SK-N-SH treated with all-trans-retinoic acid at 6 μM for 48 hours (cell line): ENCODE results near the gene SRPK3.

Experiments
- ATAC-seq: fragments of 200-7000 bp; cut with Tn5 transposase; 3 replicates; pipeline ENCODE4 v1.9.1; 2020; ENCODE audit warnings: mild to moderate bottlenecking, moderate library complexity
- ARNTL ChIP-seq: fragments of 450-650 bp; formaldehyde crosslinking; IDR thresholded peaks from 2 replicates; pipeline ENCODE4 v1.5.0; 2020; ENCODE audit warnings: low read depth, mild to moderate bottlenecking, moderate library complexity, borderline replicate concordance
- BACH2 ChIP-seq: fragments of 250-450 bp; sonication (Bioruptor Pico); IDR thresholded peaks from 2 replicates; pipeline ENCODE4 v1.9.0; 2021; ENCODE audit warnings: mild to moderate bottlenecking, borderline replicate concordance
- CREB5 ChIP-seq: fragments of 250-450 bp; sonication (Bioruptor Pico); IDR thresholded peaks from 2 replicates; pipeline ENCODE4 v1.5.1; 2020; ENCODE audit warnings: low read depth, mild to moderate bottlenecking, moderate library complexity
- ESRRG ChIP-seq: fragments of 250-450 bp; sonication (Bioruptor Pico); IDR thresholded peaks from 2 replicates; pipeline ENCODE4 v1.6.1; 2021; ENCODE audit warnings: mild to moderate bottlenecking
- GLIS3 ChIP-seq: fragments of 250-450 bp; sonication (Bioruptor Pico); IDR thresholded peaks from 2 replicates; pipeline ENCODE4 v1.5.0; 2020; ENCODE audit warnings: mild to moderate bottlenecking, moderate library complexity
- ISL1 ChIP-seq: fragments of 250-450 bp; sonication (Bioruptor Pico); IDR thresholded peaks from 2 replicates; pipeline ENCODE4 v2.1.2; 2022; ENCODE audit warnings: mild to moderate bottlenecking, moderate library complexity
- OSR1 ChIP-seq: fragments of 250-450 bp; sonication (Bioruptor Pico); IDR thresholded peaks from 2 replicates; pipeline ENCODE4 v1.8.0; 2022; ENCODE audit warnings: moderate library complexity, mild to moderate bottlenecking, inconsistent platforms
- PATZ1 ChIP-seq: fragments of 250-450 bp; sonication (Bioruptor Pico); IDR thresholded peaks from 2 replicates; pipeline ENCODE4 v1.8.0; 2020; ENCODE audit warnings: mild to moderate bottlenecking, moderate library complexity, borderline replicate concordance
- RARB ChIP-seq: fragments of 250-450 bp; sonication (Bioruptor Pico); IDR thresholded peaks from 2 replicates; pipeline ENCODE4 v1.8.0; 2021; ENCODE audit warnings: mild to moderate bottlenecking, moderate library complexity
- TCF4 ChIP-seq: fragments of 250-450 bp; sonication (Bioruptor Pico); IDR thresholded peaks from 2 replicates; pipeline ENCODE4 v1.8.0; 2021; ENCODE audit warnings: mild to moderate bottlenecking, moderate library complexity, borderline replicate concordance
- TOX ChIP-seq: fragments of 250-450 bp; sonication (Bioruptor Pico); IDR thresholded peaks from 2 replicates; pipeline ENCODE4 v1.8.0; 2021; ENCODE audit warnings: mild to moderate bottlenecking, moderate library complexity, borderline replicate concordance
- ZC3H10 ChIP-seq: fragments of 250-450 bp; sonication (Bioruptor Pico); IDR thresholded peaks from 2 replicates; pipeline ENCODE4 v1.5.1; 2021; ENCODE audit warnings: mild to moderate bottlenecking, moderate library complexity
- ZFP3 ChIP-seq: fragments of 250-450 bp; sonication (Bioruptor Pico); IDR thresholded peaks from 2 replicates; pipeline ENCODE4 v1.5.0; 2020; ENCODE audit warnings: mild to moderate bottlenecking, moderate library complexity
- ZFP30 ChIP-seq: fragments of 450-650 bp; formaldehyde crosslinking; IDR thresholded peaks from 2 replicates; pipeline ENCODE4 v1.5.0; 2022; ENCODE audit warnings: mild to moderate bottlenecking, moderate library complexity
- ZNF565 ChIP-seq: fragments of 450-650 bp; formaldehyde crosslinking; conservative IDR thresholded peaks from 2 replicates; pipeline ENCODE4 v1.5.0; 2020; ENCODE audit warnings: low read depth, mild to moderate bottlenecking, moderate library complexity
- ZNF70 ChIP-seq: fragments of 450-650 bp; formaldehyde crosslinking; IDR thresholded peaks from 2 replicates; pipeline ENCODE4 v1.5.0; 2020; ENCODE audit warnings: mild to moderate bottlenecking, moderate library complexity
- ZNF8 ChIP-seq: fragments of 450-650 bp; formaldehyde crosslinking; IDR thresholded peaks from 2 replicates; pipeline ENCODE4 v1.5.0; 2020; ENCODE audit warnings: mild to moderate bottlenecking, moderate library complexity
- TF ChIP-seq, protein P1 (sequence below): fragments of 250-450 bp; sonication (Bioruptor Pico); IDR thresholded peaks from 2 replicates; pipeline ENCODE4 v1.8.0; 2021; ENCODE audit warnings: low read depth, mild to moderate bottlenecking, moderate library complexity, borderline replicate concordance
- TF ChIP-seq, protein P2 (sequence below): fragments of 250-450 bp; sonication (Bioruptor Pico); IDR thresholded peaks from 2 replicates; pipeline ENCODE4 v1.5.0; 2020; ENCODE audit warnings: mild to moderate bottlenecking, moderate library complexity
- TF ChIP-seq, protein P3 (sequence below): fragments of 250-450 bp; sonication (Bioruptor Pico); IDR thresholded peaks from 2 replicates; pipeline ENCODE4 v1.5.1; 2021; ENCODE audit warnings: mild to moderate bottlenecking, moderate library complexity

Gene SRPK3

GRCh38 chrX:153773218-153773611, 7.6 kb upstream of the SRPK3 start (continued):
- TF ChIP-seq PATZ1 (CRISPR knock-in tag) (no peak), BACH2 (CRISPR knock-in tag) (no peak)

DNA sequence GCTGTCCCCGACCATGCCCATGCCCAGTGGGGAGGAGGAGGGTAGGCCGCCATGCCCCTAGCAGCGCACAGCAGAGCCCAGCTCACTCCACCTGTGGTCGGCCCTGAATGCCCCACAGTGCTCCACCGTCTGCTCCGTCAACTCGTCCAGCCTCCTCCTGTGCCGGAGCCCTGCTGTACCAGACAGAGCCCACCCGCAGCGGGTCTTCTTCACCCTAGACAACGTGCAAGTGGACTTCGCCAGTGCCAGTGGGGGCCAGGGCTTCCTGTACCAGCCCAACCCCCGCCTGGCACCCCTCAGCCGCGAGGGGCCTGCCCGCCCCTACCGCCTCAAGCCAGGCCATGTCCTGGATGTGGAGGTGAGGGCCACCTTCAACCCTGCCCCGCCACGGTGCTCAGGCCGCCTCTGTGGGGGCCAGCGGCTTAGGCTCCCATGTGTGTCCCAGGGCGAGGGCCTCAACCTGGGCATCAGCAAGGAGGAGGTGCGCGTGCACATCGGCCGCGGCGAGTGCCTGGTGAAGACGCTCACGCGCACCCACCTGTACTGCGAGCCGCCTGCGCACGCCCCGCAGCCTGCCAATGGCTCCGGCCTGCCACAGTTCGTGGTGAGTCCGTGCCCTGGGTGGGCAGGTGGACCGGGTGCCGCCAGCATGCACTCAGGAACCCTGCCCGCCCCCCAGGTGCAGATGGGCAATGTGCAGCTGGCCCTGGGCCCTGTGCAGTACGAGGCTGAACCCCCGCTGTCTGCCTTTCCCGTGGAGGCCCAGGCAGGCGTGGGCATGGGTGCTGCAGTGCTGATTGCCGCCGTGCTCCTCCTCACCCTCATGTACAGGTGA, 6.9 kb upstream of the SRPK3 start:
- TF ChIP-seq, protein P1, sequence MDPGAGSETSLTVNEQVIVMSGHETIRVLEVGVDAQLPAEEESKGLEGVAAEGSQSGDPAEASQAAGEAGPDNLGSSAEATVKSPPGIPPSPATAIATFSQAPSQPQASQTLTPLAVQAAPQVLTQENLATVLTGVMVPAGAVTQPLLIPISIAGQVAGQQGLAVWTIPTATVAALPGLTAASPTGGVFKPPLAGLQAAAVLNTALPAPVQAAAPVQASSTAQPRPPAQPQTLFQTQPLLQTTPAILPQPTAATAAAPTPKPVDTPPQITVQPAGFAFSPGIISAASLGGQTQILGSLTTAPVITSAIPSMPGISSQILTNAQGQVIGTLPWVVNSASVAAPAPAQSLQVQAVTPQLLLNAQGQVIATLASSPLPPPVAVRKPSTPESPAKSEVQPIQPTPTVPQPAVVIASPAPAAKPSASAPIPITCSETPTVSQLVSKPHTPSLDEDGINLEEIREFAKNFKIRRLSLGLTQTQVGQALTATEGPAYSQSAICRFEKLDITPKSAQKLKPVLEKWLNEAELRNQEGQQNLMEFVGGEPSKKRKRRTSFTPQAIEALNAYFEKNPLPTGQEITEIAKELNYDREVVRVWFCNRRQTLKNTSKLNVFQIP (CRISPR knock-in tag) = no peak
- no peak for TF ChIP-seq ZNF8 (CRISPR knock-in tag)
- no peak for TF ChIP-seq ZNF70 (CRISPR knock-in tag)
- TF ChIP-seq, protein P2, sequence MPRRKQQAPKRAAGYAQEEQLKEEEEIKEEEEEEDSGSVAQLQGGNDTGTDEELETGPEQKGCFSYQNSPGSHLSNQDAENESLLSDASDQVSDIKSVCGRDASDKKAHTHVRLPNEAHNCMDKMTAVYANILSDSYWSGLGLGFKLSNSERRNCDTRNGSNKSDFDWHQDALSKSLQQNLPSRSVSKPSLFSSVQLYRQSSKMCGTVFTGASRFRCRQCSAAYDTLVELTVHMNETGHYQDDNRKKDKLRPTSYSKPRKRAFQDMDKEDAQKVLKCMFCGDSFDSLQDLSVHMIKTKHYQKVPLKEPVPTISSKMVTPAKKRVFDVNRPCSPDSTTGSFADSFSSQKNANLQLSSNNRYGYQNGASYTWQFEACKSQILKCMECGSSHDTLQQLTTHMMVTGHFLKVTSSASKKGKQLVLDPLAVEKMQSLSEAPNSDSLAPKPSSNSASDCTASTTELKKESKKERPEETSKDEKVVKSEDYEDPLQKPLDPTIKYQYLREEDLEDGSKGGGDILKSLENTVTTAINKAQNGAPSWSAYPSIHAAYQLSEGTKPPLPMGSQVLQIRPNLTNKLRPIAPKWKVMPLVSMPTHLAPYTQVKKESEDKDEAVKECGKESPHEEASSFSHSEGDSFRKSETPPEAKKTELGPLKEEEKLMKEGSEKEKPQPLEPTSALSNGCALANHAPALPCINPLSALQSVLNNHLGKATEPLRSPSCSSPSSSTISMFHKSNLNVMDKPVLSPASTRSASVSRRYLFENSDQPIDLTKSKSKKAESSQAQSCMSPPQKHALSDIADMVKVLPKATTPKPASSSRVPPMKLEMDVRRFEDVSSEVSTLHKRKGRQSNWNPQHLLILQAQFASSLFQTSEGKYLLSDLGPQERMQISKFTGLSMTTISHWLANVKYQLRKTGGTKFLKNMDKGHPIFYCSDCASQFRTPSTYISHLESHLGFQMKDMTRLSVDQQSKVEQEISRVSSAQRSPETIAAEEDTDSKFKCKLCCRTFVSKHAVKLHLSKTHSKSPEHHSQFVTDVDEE (CRISPR knock-in tag) = no peak
- TF ChIP-seq ESRRG = no peak
- TF ChIP-seq GLIS3 (CRISPR knock-in tag) = no peak
- TF ChIP-seq TOX (CRISPR knock-in tag) = no peak
- TF ChIP-seq ZFP30 (CRISPR knock-in tag) = no peak
- no peak for TF ChIP-seq ISL1 (CRISPR knock-in tag)
- TF ChIP-seq OSR1 (CRISPR knock-in tag) = no peak
- TF ChIP-seq TCF4 = no peak
- TF ChIP-seq CREB5 = no peak
- no peak for TF ChIP-seq ZC3H10 (CRISPR knock-in tag)
- TF ChIP-seq ARNTL (CRISPR knock-in tag) = no peak
- no peak for TF ChIP-seq ZNF565 (CRISPR knock-in tag)
- TF ChIP-seq PATZ1 (CRISPR knock-in tag) = no peak
- no peak for ATAC-seq

GRCh38 chrX:153774576-153775292, 6.1 kb upstream of the SRPK3 start:
- ATAC-seq = no peak
- TF ChIP-seq ZNF8 (CRISPR knock-in tag) (no peak), TOX (CRISPR knock-in tag) (no peak), PATZ1 (CRISPR knock-in tag) (no peak), TCF4 (no peak), BACH2 (CRISPR knock-in tag) (no peak), ZNF70 (CRISPR knock-in tag) (no peak), RARB (CRISPR knock-in tag) (no peak), ZFP3 (CRISPR knock-in tag) (no peak)
- TF ChIP-seq, protein P1 (CRISPR knock-in tag) = no peak
- TF ChIP-seq, protein P3, sequence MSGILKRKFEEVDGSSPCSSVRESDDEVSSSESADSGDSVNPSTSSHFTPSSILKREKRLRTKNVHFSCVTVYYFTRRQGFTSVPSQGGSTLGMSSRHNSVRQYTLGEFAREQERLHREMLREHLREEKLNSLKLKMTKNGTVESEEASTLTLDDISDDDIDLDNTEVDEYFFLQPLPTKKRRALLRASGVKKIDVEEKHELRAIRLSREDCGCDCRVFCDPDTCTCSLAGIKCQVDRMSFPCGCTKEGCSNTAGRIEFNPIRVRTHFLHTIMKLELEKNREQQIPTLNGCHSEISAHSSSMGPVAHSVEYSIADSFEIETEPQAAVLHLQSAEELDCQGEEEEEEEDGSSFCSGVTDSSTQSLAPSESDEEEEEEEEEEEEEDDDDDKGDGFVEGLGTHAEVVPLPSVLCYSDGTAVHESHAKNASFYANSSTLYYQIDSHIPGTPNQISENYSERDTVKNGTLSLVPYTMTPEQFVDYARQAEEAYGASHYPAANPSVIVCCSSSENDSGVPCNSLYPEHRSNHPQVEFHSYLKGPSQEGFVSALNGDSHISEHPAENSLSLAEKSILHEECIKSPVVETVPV = no peak
